ENCODE results near the gene ZNF326.
"Not testable (repeated sequence)": the region's sequence is repeated elsewhere in the genome, so short reads cannot be mapped to it uniquely, and the experiment has no call there.

ZNF326 gene

GRCh38 chr1:90064109-90064508 lies 69.2 kb downstream of the ZNF326 start:
- in situ Hi-C loops (cut with MboI; ENCODE audit: low sequenced_read_pairs), result not testable (repeated sequence)

DNA sequence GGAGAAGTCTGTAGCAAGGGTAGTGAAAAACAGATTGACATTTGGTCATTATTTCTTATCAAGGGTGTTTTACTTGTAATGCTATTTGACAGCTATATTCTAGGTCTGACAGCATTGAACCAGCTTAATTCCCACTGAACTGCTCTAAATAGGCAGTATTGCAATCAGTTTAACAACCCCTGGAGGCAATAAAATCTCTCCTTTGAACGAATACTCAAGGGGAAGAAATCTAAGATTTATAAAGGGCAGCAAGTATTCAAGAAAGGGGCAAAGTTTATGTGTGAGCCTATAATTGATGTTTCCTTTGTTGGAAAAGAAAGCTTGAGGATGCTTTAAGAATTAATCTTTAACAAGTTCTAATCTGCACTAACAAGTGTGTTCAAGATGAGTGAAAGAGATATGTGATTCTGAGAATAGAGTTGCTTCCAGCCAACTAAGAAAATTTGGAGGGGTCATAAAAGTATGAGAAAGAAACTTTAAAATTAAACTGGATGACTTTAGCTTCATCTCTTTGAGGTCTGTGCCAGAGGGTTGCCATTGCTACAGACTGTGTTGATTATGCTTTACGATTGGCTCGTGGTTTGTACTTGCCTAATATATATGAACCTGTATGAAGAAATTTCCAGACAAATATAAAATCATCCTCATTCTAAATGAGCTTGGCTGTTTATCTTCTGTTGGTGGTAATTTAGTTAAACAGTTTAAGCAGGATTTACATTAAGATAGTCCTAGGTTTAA lies 72.5 kb downstream of the ZNF326 start:
- in situ Hi-C loops (cut with MboI; ENCODE audit: low sequenced_read_pairs), result no loop called here

DNA sequence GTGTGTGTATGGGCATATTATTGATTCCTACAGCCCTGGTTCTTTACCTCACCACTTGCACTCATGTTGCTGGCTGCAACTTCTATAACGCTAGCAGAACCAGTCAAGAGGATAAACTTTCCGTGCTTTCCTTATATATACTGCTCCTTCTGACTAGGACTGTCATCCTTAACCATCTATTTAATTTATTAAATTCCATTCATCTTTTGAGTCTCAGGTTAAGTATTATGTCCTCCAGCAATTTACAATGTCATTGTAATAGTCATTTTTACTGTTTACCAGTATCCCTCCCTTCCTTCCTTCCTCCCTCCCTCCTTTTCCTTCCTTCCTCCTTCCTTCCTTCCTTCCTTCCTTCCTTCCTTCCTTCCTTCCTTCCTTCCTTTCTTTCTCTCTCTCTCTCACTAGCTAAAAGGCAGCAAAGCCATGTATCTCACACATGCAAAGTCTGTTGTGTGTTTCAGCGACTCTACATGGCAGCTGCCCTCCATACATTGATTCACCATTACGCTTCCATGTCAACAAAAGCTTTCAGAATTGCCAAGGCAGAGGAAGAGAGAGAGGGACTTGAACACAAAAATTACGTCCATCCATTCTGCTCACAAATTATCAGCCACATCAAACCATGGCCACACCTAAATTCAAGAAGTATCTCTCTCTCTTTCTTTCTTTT lies 73.8 kb downstream of the ZNF326 start:
- in situ Hi-C loops (cut with MboI; ENCODE audit: low sequenced_read_pairs), result no loop called here

DNA sequence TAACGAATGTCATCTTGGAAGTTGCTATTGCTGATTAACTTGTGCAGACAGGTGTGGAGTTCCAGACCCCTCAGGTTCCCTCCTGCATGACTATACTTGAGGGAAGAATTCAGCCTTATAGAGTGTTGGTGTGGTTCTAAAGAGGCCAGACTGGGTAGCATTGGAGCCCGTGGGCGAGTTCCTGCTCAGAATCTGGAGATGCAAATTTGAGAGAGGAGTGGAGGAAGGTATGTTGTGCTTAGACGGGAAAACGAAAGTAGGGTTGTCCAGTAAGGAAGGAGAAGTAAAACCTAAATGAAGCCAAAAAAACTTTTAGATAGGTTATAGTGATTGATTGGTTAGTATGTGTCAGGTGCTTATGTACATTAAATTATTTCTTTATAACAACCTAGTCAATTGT lies 79.2 kb downstream of the ZNF326 start:
- in situ Hi-C loops (cut with MboI; ENCODE audit: low sequenced_read_pairs), result no loop called here

DNA sequence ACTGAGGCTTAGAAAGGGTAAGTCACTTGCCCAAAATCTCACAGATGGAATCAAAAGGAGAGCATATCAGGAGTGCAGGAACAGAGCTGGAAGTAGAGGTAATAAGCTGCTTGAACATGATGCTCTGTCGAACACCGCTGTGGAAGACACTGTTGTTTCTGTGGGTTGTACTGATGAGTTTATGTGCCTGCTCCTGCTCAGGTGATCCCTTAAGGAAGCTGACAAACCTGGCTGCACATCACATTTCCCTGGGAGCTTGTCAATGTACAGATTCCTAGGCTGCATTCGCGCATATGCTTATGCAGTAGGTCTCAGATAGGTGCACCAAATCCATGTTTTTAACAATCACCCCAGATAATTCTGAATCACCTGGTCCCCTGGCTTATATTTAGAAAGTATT lies 79.7 kb downstream of the ZNF326 start:
- in situ Hi-C loops (cut with MboI; ENCODE audit: low sequenced_read_pairs), result no loop called here

GRCh38 chr1:90074970-90075391 lies 80.1 kb downstream of the ZNF326 start:
- in situ Hi-C loops (cut with MboI; ENCODE audit: low sequenced_read_pairs), result no loop called here

DNA sequence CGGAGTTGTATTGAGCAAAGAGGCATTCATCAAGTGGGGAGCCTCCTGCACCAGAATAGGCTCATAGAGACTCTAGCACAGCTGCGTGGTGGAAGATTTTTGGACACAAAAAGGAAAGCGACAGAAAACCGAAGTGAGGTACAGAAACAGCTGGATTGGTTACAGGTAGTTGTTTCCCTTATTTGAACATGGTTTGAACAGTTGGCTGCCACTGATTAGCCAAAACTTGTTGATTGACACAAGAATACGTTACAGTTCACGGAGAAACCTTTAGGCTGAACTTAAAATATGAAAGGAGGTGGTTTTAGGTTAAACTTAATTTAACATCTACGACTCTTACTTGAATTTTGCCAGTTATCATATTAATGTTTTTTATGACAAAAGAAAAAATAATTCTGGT lies 89.1 kb downstream of the ZNF326 start:
- in situ Hi-C loops (cut with MboI; ENCODE audit: low sequenced_read_pairs), result no loop called here

All from HL-60/S4 treated with retinoic acid at 250 ng/mL for 4 days and 3 days (cell line).